Measurements from ENCODE around the gene DRD2. TPM values are rescaled to one million over a fixed set of nuclear protein-coding genes. Genes with fewer than 3 reads are reported as not detected.

The DRD2 gene
- total RNA-seq, result not detected in 2 replicates

DNA sequence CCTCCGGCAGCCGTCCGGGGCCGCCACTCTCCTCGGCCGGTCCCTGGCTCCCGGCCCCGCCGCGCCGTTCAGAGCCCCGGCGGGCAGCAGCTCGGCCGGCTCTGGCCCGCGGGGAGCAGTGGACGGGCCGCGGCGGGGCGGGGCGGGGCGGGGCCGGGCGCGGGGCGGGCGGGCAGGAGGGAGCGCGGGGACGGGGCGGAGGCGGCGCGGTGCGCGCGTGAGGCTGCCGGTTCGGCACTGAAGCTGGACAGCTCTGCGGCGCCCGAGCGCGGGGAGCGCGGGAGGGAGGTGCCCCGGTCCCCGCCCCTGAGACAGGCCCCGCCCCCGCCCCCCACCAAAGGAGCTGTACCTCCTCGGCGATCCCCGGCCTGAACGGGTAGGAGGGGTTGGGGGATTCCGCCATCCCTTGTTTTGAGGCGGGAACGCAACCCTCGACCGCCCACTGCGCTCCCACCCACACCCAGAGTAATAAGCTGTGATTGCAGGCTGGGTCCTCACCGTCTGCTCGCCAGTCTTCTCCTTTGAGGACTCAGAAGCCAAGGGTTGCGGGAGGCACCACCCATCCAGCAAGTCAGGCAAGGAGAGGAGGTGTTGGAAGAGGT is at the start of gene DRD2:
Gene DRD2, minus strand, starts transcription at position 239 of the 602 bp plus-strand sequence. CDS start 50,747 bp downstream, outside the sequence.

DNA sequence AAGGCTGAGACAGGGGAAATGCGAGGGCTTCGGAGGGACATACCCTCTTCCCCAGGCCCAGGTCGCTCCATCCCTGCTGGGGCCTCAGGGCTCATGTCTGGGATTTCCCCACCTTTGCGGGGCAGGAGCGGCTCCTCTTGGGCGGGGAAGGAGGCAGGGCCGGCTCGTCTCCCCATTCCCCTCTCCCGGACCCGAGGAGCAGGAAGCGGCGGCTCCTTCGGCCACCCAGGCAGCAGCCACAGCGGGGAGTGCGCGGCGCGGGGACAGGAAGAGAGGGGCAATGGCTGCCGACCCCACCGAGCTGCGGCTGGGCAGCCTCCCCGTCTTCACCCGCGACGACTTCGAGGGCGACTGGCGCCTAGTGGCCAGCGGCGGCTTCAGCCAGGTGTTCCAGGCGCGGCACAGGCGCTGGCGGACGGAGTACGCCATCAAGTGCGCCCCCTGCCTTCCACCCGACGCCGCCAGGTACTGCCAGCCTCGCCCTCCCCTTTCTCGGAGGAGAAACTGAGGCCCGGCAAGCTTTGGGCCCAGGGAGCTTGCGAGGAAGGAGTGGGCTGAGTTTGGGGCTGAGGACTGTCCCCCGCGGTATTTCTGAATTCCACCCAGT is 87.5 kb downstream of the DRD2 start, which contains the start of gene ANKK1:
Gene ANKK1, plus strand, starts transcription at position 175 of the 607 bp plus-strand sequence. Its CDS starts 106 bp downstream, at position 281.

Other genes with a start within 250 kb of the DRD2 start
- 12.7 and 15.3 TPM in 2 replicates for gene TTC12, start 160.8 kb downstream of the DRD2 start, total RNA-seq
- gene ANKK1, start 87.6 kb downstream of the DRD2 start, total RNA-seq, result under 0.01 TPM in 1 of 2 replicates, not detected in the other
- gene TMPRSS5, start 230.9 kb upstream of the DRD2 start, total RNA-seq, result 0.14 and 0.18 TPM in 2 replicates

Data from smooth muscle cell of bladder (primary cell).